Measurements from ENCODE around the gene DNAH7. TPM values are rescaled to one million over a fixed set of nuclear protein-coding genes. Genes with fewer than 3 reads are reported as not detected.

Gene DNAH7
- total and polyA plus RNA-seq, 8 donors, result 1.6 to 6.2 (median 4.8) TPM

- H3K36me3 ChIP-seq, result no peaks in the 10 kb centered on the region
- intact Hi-C loops (cut with DNase I), result no loop called here
These were observed 161.2 kb downstream of the DNAH7 start for GRCh38 chr2:195907474-195907873.

GRCh38 chr2:195903956-195904355 is 164.7 kb downstream of the DNAH7 start:
- TF ChIP-seq CTCF (IDR thresholded peaks at IDR 0.05), result no peak
- intact Hi-C loops (cut with DNase I), result no loop called here
- ATAC-seq (no peak), DNase-seq (no peak)
- Histone ChIP-seq H3K9me3 (no peaks in the 10 kb centered on the region), H3K27me3 (no peaks in the 10 kb centered on the region), H3K4me1 (no peaks in the 10 kb centered on the region), H3K36me3 (no peaks in the 10 kb centered on the region), H3K4me3 (no peak overlapping the region), H3K27ac (no peak overlapping the region)

More at GRCh38 chr2:195907474-195907873, 161.2 kb downstream of the DNAH7 start:
- Histone ChIP-seq H3K4me3 (no peak overlapping the region), H3K4me1 (no peaks in the 10 kb centered on the region), H3K27ac (no peak overlapping the region), H3K27me3 (no peaks in the 10 kb centered on the region), H3K9me3 (no peaks in the 10 kb centered on the region)
- TF ChIP-seq CTCF (IDR thresholded peaks at IDR 0.05), result no peak
- DNase-seq, result no peak
- ATAC-seq, result no peak

- H3K27me3 ChIP-seq, result no peaks in the 10 kb centered on the region
- no peaks in the 10 kb centered on the region for H3K4me1 ChIP-seq
- DNase-seq (no peak), ATAC-seq (no peak)
- no peak overlapping the region for H3K4me3 ChIP-seq
- H3K36me3 ChIP-seq, result no peaks in the 10 kb centered on the region
- no peak for TF ChIP-seq CTCF (IDR thresholded peaks at IDR 0.05)
- no peak overlapping the region for H3K27ac ChIP-seq
- intact Hi-C loops (cut with DNase I), result no loop called here
- H3K9me3 ChIP-seq, result no peaks in the 10 kb centered on the region
These were observed 165.8 kb downstream of the DNAH7 start for GRCh38 chr2:195902857-195903256.

GRCh38 chr2:195899226-195899625 is 169.4 kb downstream of the DNAH7 start:
- Histone ChIP-seq H3K4me3 (no peak overlapping the region), H3K27ac (no peak overlapping the region), H3K27me3 (no peaks in the 10 kb centered on the region), H3K4me1 (no peaks in the 10 kb centered on the region), H3K36me3 (no peaks in the 10 kb centered on the region), H3K9me3 (no peaks in the 10 kb centered on the region)
- no peak for DNase-seq
- intact Hi-C loops (cut with DNase I), result no loop called here
- no peak for TF ChIP-seq CTCF (IDR thresholded peaks at IDR 0.05)
- ATAC-seq, result no peak

- peak; percentile 78 to 88 (median 84) for DNase-seq
- ATAC-seq, result peak; percentile 92
- H3K27me3 ChIP-seq, result no peaks in the 10 kb centered on the region
- no peaks in the 10 kb centered on the region for H3K36me3 ChIP-seq
- no peaks in the 10 kb centered on the region for H3K4me1 ChIP-seq
- H3K4me3 ChIP-seq, result no peak overlapping the region
- intact Hi-C loops (cut with DNase I), result no loop called here
- no peak for TF ChIP-seq CTCF (IDR thresholded peaks at IDR 0.05)
- H3K9me3 ChIP-seq, result no peaks in the 10 kb centered on the region
- H3K27ac ChIP-seq, result no peak overlapping the region
These were observed 170.0 kb downstream of the DNAH7 start for GRCh38 chr2:195898505-195899191.

All from left lung (tissue), 10 donors.